AG04450 (cell line): ENCODE data around the gene EIF5B. TPM values are rescaled to one million over a fixed set of nuclear protein-coding genes. Genes with fewer than 3 reads are reported as not detected.

ENCODE experiments used
- CTCF ChIA-PET: fragments of 300-600, 350-600 bp; formaldehyde crosslinking; extraction: SDS; loops from one replicate; lab custom pipeline; 2022; ENCODE audit warnings: antibody characterized with exemption, inconsistent platforms; lab: Charles Lee
- POLR2A ChIA-PET: fragments of 350-600 bp; formaldehyde crosslinking; extraction: SDS; loops from one replicate; lab custom pipeline; 2021; ENCODE audit warnings: antibody characterized with exemption, inconsistent platforms; lab: Yijun Ruan, JAX
- DNase-seq: peaks from one replicate; pipeline ENCODE4 v3.0.0-alpha.2; 2011; ENCODE audit warnings: low read depth, low spot score
- H3K27ac ChIP-seq: one replicate; pipeline ENCODE4 v1.5.1; 2012; ENCODE audit warnings: low read depth, low read length, control low read depth
- H3K27me3 ChIP-seq: one replicate; pipeline ENCODE4 v1.6.0; 2012; ENCODE audit warnings: low read length; ENCODE audit not compliant: control insufficient read depth, insufficient read depth
- H3K4me3 ChIP-seq: 2 replicates; pipeline ENCODE4 v1.5.1; 2011; ENCODE audit warnings: mild to moderate bottlenecking, low read depth, low read length, control low read depth
- H3K9me3 ChIP-seq: 2 replicates; pipeline ENCODE4 v1.5.1; 2012; ENCODE audit warnings: low read length; ENCODE audit not compliant: control insufficient read depth, insufficient read depth
- CTCF ChIP-seq: IDR thresholded peaks from 2 replicates; pipeline ENCODE4 v1.5.1; 2011; ENCODE audit warnings: low read depth, low read length, control low read depth, inconsistent platforms
- polyA plus RNA-seq: library from polyadenylated mRNA; depleted of rRNA; stranded (reverse); fragments of >200 nt; gene quantifications from 2 replicates; pipeline ENCODE4 v1.2.3, GENCODE V29; 2011

The EIF5B gene
- polyA plus RNA-seq, 1 experiment, result 18.7 TPM

- POLR2A ChIA-PET, result interaction anchor here (0.7 kb wide), 1 partner anchor 42 kb away, joined by 4 read pairs; no protein-coding TSS in a partner anchor
- no peak for TF ChIP-seq CTCF
- H3K27me3 ChIP-seq, result no peaks in the 10 kb centered on the region
- no peak for DNase-seq
- H3K4me3 ChIP-seq, result no peak overlapping the region
- H3K27ac ChIP-seq, result no peak overlapping the region
- no peaks in the 10 kb centered on the region for H3K9me3 ChIP-seq
- CTCF ChIA-PET, result interaction anchor here (1.4 kb wide), 1 partner anchor 15 kb away, joined by 3 read pairs; no protein-coding TSS in a partner anchor
Observed at GRCh38 chr2:99433340-99433739, 96.2 kb downstream of the EIF5B start.

GRCh38 chr2:99436874-99437273 lies 99.7 kb downstream of the EIF5B start:
- Histone ChIP-seq H3K27ac (no peak overlapping the region), H3K9me3 (no peaks in the 10 kb centered on the region), H3K27me3 (no peaks in the 10 kb centered on the region), H3K4me3 (no peak overlapping the region)
- no peak for DNase-seq
- POLR2A ChIA-PET, result no interaction called here
- CTCF ChIA-PET, result no interaction called here
- TF ChIP-seq CTCF, result no peak

DNA sequence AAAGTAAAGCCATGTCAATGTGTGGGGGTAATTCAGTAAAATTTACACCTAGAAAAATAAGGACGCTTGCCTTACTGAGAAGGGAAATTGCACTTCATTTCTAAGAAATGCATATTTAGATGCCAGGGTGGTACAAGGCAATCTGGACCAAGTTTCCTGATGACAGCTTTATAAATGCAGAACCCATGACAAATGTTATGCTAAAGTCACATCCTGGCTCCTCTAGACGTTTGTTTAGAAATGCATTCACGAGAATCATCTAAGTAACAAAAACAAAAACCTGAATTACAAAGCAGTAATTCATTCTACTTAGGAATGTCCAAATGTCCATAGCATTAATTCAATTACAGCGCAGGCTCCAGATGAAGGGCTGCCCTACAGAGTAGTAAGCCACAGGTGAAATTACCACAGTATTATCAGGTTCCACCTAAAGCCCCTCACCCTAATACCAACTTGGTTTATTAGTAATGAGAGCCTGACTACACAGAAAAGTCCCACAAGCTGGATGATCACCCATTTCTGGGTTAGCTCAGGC lies 102.8 kb downstream of the EIF5B start:
- no peaks in the 10 kb centered on the region for H3K27me3 ChIP-seq
- POLR2A ChIA-PET, result no interaction called here
- H3K9me3 ChIP-seq, result no peaks in the 10 kb centered on the region
- CTCF ChIA-PET, result interaction anchor here (1.3 to 1.8 kb wide), 2 partner anchors 820 to 823 kb away, joined by 4 read pairs; no protein-coding TSS in a partner anchor
- H3K4me3 ChIP-seq, result no peak overlapping the region
- no peak for DNase-seq
- TF ChIP-seq CTCF, result no peak
- H3K27ac ChIP-seq, result no peak overlapping the region

- Histone ChIP-seq H3K27me3 (no peaks in the 10 kb centered on the region), H3K27ac (no peak overlapping the region), H3K4me3 (no peak overlapping the region), H3K9me3 (no peaks in the 10 kb centered on the region)
- peak; percentile 45 for TF ChIP-seq CTCF
- no peak for DNase-seq
- ChIA-PET POLR2A (no interaction called here), CTCF (interaction anchor here (0.6 to 2.9 kb wide), 3 partner anchors 22 to 819 kb away, joined by 3 to 11 read pairs (median 4); no protein-coding TSS in a partner anchor)
Observed at GRCh38 chr2:99442837-99443236, 105.6 kb downstream of the EIF5B start.

DNA sequence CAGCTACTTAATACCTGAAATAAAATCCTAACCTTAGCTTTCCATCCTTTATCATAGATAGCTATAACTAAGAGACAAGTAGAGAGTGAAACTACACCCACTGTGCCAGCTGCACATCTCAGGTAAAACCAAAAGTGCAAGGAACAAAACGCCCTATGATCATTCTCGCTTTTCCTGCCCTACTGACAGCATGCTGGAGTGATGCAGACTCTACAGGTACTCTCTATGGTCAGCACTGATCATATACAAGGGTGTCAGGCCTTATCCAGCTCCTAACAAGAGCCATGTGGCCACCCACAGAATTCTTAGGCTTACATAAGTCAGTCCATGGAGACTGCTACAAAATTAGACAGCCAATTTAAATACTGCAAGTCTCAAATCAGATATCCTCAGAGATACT lies 107.0 kb downstream of the EIF5B start:
- no peak for DNase-seq
- ChIA-PET POLR2A (no interaction called here), CTCF (interaction anchor here (1.2 kb wide), 1 partner anchor 23 kb away, joined by 3 read pairs; no protein-coding TSS in a partner anchor)
- TF ChIP-seq CTCF, result no peak
- Histone ChIP-seq H3K27me3 (no peaks in the 10 kb centered on the region), H3K27ac (no peak overlapping the region), H3K4me3 (no peak overlapping the region), H3K9me3 (no peaks in the 10 kb centered on the region)
